Fibroblast of lung (primary cell): ENCODE measurements around the gene LIPG. TPM values are rescaled to one million over a fixed set of nuclear protein-coding genes. Genes with fewer than 3 reads are reported as not detected.

Experiments
- DNase-seq, 2 donors: peaks; one replicate each; pipeline versions ENCODE4 v3.0.0 to v3.0.0-alpha.2; 2010; ENCODE audit warnings: low read depth in 2 of 2
- H2AFZ ChIP-seq: 2 replicates; pipeline ENCODE4 v1.5.1; 2012; ENCODE audit warnings: low read length, control low read depth, inconsistent platforms
- H3K27ac ChIP-seq: 2 replicates; pipeline ENCODE4 v1.5.1; 2011; ENCODE audit warnings: low read length, control low read depth; ENCODE audit not compliant: insufficient read depth
- H3K27me3 ChIP-seq: 2 replicates; pipeline ENCODE4 v1.5.1; 2011; ENCODE audit warnings: mild to moderate bottlenecking, low read length; ENCODE audit not compliant: control insufficient read depth, insufficient read depth
- H3K36me3 ChIP-seq: 2 replicates; pipeline ENCODE4 v1.5.1; 2011; ENCODE audit warnings: low read length; ENCODE audit not compliant: control insufficient read depth, insufficient read depth
- H3K4me1 ChIP-seq: 2 replicates; pipeline ENCODE4 v1.5.1; 2011; ENCODE audit warnings: low read length; ENCODE audit not compliant: control insufficient read depth, insufficient read depth; ENCODE audit errors: extremely low read depth
- H3K4me2 ChIP-seq: 2 replicates; pipeline ENCODE4 v1.5.1; 2011; ENCODE audit warnings: low read length, control low read depth; ENCODE audit not compliant: insufficient read depth; ENCODE audit errors: extremely low read depth
- H3K4me3 ChIP-seq, 4 experiments: fragments of 200-600 bp in 1 of 4; sonication (generic) in 1 of 4; replicated peaks in 1 of 4; 2 replicates each; pipeline ENCODE4 v1.5.1; 2011 to 2016; ENCODE audit warnings: low read length in 4 of 4, low read depth in 3 of 4, mild to moderate bottlenecking in 3 of 4, control low read depth in 2 of 4, inconsistent platforms in 1 of 4, mixed read lengths in 1 of 4; ENCODE audit not compliant: insufficient read depth in 1 of 4; ENCODE audit errors: control extremely low read depth in 1 of 4
- H3K79me2 ChIP-seq: 2 replicates; pipeline ENCODE4 v1.5.1; 2012; ENCODE audit warnings: mild to moderate bottlenecking, low read length, inconsistent platforms; ENCODE audit not compliant: control insufficient read depth, insufficient read depth
- H3K9ac ChIP-seq: 2 replicates; pipeline ENCODE4 v1.5.1; 2011; ENCODE audit warnings: mild to moderate bottlenecking, low read length, control low read depth; ENCODE audit not compliant: insufficient read depth
- H3K9me3 ChIP-seq: 2 replicates; pipeline ENCODE4 v1.5.1; 2012; ENCODE audit warnings: low read depth, low read length; ENCODE audit not compliant: control insufficient read depth, insufficient read depth
- H4K20me1 ChIP-seq: 2 replicates; pipeline ENCODE4 v1.5.1; 2011; ENCODE audit warnings: low read length; ENCODE audit not compliant: control insufficient read depth, insufficient read depth; ENCODE audit errors: extremely low read depth
- EZH2 ChIP-seq: IDR thresholded peaks from 2 replicates; pipeline ENCODE4 v1.5.1; 2012; ENCODE audit warnings: low read length, control low read depth, mild to moderate bottlenecking; ENCODE audit errors: missing control alignments
- polyA plus RNA-seq, 2 donors: library from polyadenylated mRNA; depleted of rRNA in 1 of 2; stranded (reverse) in 1 of 2; unstranded in 1 of 2; fragments of >200 nt; gene quantifications; 2 replicates each; pipeline ENCODE4 v1.2.1, GENCODE V29; 2011 to 2012; ENCODE audit warnings: missing spikeins in 1 of 2
- total RNA-seq: library from RNA; depleted of rRNA; stranded (reverse); fragments of >200 nt; gene quantifications from 2 replicates; pipeline ENCODE4 v1.2.1, GENCODE V29; 2014
- TF ChIP-seq, protein P1 (sequence below), 2 donors: IDR thresholded peaks in 1 of 2; conservative IDR thresholded peaks in 1 of 2; 1 replicate in 1 of 2; 2 replicates in 1 of 2; pipeline ENCODE4 v1.5.1; 2011 to 2012; ENCODE audit warnings: low read length in 2 of 2, control low read depth in 1 of 2, inconsistent platforms in 1 of 2, low read depth in 1 of 2, mild to moderate bottlenecking in 1 of 2

Gene LIPG
- total and polyA plus RNA-seq, 2 donors (not counting 1 experiment from before 2014, with no cell fraction given): 0.30 to 0.50 TPM

DNA sequence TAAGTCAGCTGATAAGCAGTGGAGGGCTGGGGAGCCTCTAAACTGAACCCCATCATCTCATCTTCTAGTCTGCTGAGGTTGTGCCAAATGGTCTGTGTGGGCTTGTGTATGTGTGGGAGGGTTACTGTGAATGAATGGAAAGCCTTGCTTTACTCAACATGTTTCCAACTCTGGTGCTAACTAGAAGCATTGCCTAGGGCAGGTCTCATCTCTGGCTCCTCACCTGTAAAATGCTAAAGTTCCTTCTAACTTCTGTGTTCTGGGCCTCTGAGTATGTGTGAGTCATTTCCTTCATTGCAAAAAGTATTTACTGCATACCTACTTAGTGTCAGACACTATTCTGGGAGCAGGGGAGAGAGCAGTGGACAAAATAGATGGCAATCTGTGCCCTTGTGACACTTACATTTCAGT lies 1.3 kb downstream of the LIPG start:
- H3K4me1 ChIP-seq: peaks cover 5% of the 10 kb centered on the region
- no peak overlapping the region for H3K9ac ChIP-seq
- no peaks in the 10 kb centered on the region for H3K9me3 ChIP-seq
- no peak overlapping the region for H3K27ac ChIP-seq
- H3K36me3 ChIP-seq: no peaks in the 10 kb centered on the region
- no peaks in the 10 kb centered on the region for H4K20me1 ChIP-seq
- peaks cover 15% of the 10 kb centered on the region for H3K27me3 ChIP-seq
- H3K4me2 ChIP-seq: no peak overlapping the region
- peak overlapping the region in 1 of 4 experiments; percentile 59 for H3K4me3 ChIP-seq
- TF ChIP-seq, protein P1, sequence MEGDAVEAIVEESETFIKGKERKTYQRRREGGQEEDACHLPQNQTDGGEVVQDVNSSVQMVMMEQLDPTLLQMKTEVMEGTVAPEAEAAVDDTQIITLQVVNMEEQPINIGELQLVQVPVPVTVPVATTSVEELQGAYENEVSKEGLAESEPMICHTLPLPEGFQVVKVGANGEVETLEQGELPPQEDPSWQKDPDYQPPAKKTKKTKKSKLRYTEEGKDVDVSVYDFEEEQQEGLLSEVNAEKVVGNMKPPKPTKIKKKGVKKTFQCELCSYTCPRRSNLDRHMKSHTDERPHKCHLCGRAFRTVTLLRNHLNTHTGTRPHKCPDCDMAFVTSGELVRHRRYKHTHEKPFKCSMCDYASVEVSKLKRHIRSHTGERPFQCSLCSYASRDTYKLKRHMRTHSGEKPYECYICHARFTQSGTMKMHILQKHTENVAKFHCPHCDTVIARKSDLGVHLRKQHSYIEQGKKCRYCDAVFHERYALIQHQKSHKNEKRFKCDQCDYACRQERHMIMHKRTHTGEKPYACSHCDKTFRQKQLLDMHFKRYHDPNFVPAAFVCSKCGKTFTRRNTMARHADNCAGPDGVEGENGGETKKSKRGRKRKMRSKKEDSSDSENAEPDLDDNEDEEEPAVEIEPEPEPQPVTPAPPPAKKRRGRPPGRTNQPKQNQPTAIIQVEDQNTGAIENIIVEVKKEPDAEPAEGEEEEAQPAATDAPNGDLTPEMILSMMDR (conservative IDR thresholded peaks at IDR 0.05 in 1 of 2, IDR thresholded peaks at IDR 0.05 in 1 of 2; ENCODE audit: low read depth in 1 of 2, low read length in 2 of 2): no peak
- TF ChIP-seq EZH2: no peak
- peak in 1 of 2 donors; percentile 57 for DNase-seq
- no peaks in the 10 kb centered on the region for H3K79me2 ChIP-seq
- no peak overlapping the region for H2AFZ ChIP-seq

DNA sequence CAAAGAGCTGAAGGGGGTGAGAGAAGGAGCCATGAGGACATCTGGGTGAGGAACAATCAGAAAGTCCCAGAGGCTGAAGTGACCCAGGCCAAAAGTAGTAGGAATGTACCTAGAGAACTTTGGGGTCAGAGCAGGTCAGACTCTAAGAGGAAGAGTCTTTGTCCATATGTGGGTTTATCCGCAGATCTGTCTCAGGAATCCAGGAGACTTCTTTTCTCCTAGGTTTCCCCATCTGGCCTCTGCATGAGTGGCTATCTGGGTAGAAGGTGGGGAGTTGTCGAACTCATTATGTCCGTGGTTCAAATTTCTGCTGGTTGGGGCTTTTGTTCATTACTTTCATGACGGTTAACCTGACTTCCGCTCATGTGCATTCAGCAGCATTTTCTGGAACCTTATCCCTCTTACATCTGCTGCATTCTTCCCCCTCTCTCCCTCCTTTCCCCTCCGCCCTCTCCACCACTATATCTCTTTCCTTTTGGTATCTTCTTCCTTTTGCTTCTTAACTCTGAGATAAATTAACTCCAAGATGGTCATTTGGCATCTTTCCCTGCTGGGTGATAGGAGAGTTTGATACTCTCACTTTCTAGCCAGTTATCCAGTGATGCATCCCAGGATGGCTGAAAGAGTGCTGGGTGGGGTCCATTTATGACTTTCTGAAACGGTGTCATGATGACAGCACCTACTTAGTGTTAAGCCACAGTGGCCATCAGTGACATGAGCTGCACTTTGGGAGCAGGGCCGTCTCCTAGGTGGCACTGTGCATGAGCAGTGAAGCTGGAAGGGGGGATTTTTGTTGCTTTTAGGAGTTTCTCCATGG lies 2.1 kb downstream of the LIPG start:
- Histone ChIP-seq H3K79me2 (no peaks in the 10 kb centered on the region), H3K4me2 (no peak overlapping the region), H3K9ac (no peak overlapping the region), H3K4me1 (peaks cover 5% of the 10 kb centered on the region), H3K36me3 (no peaks in the 10 kb centered on the region), H3K9me3 (no peaks in the 10 kb centered on the region), H2AFZ (no peak overlapping the region), H3K4me3 (peak overlapping the region in 1 of 4 experiments; percentile 59), H3K27me3 (peaks cover 15% of the 10 kb centered on the region), H4K20me1 (no peaks in the 10 kb centered on the region), H3K27ac (no peak overlapping the region)
- DNase-seq: no peak
- TF ChIP-seq EZH2: no peak
- TF ChIP-seq, protein P1 (conservative IDR thresholded peaks at IDR 0.05 in 1 of 2, IDR thresholded peaks at IDR 0.05 in 1 of 2; ENCODE audit: low read depth in 1 of 2, low read length in 2 of 2): no peak

DNA sequence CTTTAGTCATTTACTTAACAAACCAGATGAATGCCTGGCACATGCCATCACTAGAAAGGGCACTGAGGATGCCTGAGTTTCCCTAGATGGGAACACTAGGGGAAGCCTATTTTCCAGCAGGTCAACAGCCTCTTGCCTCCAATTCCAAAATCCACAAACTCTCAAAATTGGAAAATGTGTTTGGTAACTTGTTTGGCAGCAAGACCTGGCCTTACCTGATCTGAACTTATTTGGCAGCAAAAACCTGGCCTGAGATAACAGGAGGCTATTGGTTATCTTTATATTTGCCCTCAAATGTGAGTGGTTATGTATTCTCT lies 2.6 kb downstream of the LIPG start:
- Histone ChIP-seq H2AFZ (no peak overlapping the region), H3K9me3 (no peaks in the 10 kb centered on the region), H3K27ac (no peak overlapping the region), H3K9ac (no peak overlapping the region), H3K4me1 (peaks cover 5% of the 10 kb centered on the region), H3K79me2 (no peaks in the 10 kb centered on the region), H3K27me3 (peaks cover 15% of the 10 kb centered on the region), H3K4me3 (no peak overlapping the region), H3K36me3 (no peaks in the 10 kb centered on the region), H4K20me1 (no peaks in the 10 kb centered on the region), H3K4me2 (no peak overlapping the region)
- TF ChIP-seq, protein P1 (conservative IDR thresholded peaks at IDR 0.05 in 1 of 2, IDR thresholded peaks at IDR 0.05 in 1 of 2; ENCODE audit: low read depth in 1 of 2, low read length in 2 of 2): no peak
- no peak for TF ChIP-seq EZH2
- no peak for DNase-seq
